GM18517 (cell line): ENCODE measurements around the gene DOCK11.

Experiments used
- ATAC-seq: cut with Tn5 transposase; IDR thresholded peaks from one replicate; pipeline ENCODE4 v1.9.1; 2021; ENCODE audit warnings: mild to moderate bottlenecking, moderate library complexity; ENCODE audit not compliant: unreplicated experiment

DOCK11 gene

DNA sequence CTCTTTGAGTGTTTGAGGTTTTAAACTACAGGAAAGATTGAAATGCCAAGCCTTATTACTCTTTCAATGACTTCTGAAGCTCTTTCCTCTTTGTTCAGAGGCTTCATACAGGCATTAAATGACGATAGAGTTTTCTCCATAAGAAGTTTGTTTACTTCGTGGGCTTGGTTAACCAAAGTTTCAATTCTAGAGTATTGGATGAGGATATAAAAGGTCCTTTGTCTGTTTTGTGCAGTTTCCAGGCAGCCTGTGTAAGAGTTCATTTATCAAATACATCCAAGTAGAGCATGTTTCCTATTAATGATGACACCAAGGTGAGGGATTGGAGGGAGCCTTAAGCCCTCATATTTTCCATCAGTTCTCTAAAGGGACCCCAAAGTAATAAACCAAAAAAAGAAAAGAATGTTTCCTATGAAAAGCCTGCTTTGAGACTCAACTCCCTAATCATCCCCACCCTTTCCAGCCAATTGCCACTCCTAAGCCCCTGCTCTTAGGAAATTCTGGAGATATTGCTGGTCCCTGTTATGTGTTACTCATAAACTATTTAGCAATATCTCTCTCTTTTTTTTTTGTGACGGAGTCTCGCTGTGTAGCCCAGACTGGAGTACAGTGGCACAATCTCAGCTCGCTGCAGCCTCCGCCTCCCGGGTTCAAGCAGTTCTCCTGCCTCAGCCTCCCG, 125.6 kb downstream of the DOCK11 start:
- no peak for ATAC-seq

DNA sequence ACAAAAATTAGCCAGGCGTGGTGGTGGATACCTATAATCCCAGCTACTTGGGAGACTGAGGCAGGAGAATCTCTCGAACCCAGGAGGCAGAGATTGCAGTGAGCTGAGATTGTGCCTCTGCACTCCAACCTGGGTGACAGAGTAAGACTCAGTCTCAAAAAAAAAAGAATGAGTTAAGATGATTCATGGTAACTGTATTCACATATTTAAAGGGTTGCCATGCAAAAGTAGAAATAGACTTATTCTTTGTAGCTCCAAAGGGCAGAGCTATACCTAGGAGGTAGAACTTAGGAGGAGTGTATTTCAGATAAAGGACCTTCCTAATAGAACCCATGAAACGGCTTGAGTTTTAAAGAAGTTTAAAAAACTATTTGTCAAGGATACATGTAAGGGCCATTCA, 127.4 kb downstream of the DOCK11 start:
- no peak for ATAC-seq

DNA sequence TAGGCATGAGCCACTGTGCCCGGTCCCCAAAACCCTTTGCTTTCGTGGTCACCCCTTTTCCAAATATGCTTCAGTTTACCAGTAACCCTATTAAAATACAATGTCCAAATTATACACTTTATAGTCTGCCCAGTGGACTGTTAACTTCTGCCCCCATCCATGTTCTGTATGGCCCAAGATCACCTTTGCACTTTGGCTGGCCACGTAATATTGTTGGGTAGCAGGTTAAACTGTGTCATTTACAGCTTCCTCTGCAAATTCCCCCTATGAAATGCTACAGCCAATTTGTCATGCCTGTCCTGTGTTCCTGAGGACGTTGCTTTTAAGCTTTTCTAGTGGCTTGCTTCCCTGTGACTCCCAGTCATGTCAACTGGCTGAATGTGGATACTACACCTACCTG, 130.7 kb downstream of the DOCK11 start:
- ATAC-seq: no peak

- ATAC-seq: no peak
These were observed 131.6 kb downstream of the DOCK11 start for GRCh38 chrX:118627084-118627758.

DNA sequence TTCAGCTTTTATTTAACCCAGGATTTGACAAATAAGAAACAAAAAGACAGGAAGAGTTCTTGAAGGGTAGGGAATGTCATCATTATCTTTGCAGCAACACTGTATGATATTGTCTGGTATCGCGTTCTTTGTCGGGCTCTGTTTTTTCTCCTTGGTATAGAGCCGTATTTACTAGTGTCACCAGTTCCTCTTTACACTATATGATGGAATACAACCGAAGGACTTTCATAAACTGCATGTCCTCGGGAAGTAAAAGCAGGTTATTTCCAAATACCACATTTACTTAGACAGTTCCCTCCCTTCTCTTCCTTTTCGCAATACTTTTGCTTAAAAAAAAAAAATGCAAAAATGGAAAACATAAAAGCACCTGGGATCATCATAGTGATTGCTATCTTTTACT, 135.2 kb downstream of the DOCK11 start:
- no peak for ATAC-seq

- ATAC-seq: peak; percentile 62
These were observed 136.0 kb downstream of the DOCK11 start for GRCh38 chrX:118631586-118631985.

DNA sequence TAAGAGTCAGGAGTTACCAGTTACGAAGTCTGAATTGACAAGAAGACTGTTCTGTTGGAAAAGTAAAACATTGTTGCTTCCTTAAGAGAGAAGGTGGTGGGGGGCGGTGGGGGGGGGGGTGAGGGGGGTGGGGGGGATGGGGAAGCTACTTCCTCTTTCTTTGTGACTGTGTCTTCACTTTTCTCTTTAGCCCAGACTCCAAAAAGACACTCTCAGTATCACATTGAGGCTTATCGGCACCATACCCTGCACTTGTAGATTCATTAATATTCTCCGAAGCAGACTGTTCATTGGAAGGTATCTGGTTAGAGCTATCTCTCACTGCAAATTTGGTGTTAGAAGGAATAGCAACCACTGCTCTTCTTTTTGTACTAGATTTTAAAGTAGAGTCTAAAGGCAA, 137.2 kb downstream of the DOCK11 start:
- no peak for ATAC-seq

DNA sequence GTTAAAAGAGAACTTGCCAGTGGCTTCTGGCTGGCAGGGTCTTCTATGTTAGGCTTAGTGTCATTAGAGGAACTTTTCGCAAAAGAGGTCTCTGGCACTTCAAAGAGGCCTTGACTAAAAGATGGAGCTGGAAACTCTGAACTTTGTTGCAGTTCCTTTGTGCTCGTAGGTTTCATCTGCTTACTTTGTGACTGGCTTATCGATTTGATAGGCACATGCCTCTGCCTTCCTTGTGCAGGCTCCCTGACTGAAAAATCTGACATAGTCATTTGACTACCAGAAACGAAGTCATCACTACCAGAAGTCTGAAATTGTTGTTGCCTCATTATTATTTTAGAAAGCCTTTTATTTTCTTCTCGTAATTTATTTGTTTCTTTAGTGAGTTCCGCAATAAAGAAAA, 137.9 kb downstream of the DOCK11 start:
- no peak for ATAC-seq

DNA sequence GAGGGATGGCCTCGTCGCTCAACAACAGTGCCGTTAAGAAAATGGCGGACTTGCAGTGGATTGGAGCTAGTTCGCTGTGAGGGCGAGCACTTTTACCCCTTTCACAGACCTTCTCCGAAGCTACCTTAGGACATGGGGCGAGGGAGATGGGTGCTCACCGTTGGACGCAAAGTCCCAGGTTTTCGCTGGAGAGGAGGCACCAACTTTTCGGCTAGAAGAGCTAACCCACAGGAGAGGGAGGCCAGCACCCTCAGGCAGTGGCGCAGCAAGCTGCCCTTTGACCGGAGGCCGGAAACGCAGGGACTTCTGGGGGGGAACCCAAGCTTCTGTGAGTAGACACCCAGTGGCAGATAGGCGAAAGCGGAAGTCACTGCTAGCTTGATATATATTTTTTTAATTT, 138.7 kb downstream of the DOCK11 start:
- ATAC-seq: no peak

DNA sequence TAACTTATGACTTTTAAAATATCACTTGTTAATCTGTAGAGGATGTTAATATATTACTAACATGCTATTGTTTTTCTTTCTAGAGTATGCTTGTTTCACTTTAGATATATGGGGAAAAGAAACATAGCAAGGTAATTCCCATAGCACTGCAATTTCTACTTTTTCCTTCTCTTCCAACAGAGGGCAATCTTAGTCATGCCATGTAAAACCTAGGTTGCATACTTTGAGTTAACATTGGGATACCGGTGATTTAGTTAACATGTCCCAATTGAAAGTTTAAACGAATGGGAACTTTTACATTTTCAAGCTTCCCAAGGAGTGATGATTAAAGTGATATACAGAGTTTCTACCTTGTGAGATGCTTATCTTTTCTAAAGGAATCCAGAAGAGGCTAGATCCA, 142.4 kb downstream of the DOCK11 start:
- ATAC-seq: no peak

DNA sequence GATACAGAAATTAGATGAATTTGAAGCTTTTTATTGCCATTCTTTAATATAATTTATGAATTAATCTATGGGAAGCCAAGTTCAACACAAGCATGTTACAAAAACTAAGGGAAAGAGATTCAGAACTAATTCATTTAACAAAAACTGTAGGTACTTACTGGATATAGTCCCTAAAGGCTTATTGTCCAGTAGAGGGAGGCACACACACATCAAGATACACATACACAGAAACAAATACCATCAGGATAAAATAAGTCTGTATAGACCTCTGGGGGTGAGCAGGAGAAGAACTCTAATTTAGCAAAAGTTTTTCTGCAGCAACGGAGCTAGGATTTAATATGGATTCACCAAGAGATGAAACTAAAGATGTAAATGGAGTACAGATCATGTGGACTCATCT, 148.8 kb downstream of the DOCK11 start:
- ATAC-seq: no peak

DNA sequence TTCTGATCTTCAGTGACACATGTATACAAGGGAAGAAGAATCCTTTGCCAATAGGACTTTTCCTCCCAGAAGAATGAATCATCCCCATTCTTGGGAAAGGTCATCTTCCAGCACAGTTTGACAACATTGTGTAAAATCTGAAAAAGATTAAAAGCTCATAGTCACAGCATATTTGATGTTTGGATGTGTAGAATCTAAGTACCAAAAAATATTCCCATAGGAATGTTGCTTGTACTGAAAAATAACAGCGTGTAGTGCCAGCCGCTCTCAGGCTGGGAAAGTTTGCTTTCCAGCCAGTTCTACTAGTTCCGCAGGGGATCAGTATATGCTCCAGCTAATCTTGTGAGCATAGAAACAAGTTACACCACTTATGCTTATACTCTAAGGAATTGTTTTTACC, 157.1 kb downstream of the DOCK11 start:
- ATAC-seq: no peak

GRCh38 chrX:118654331-118654730, 158.7 kb downstream of the DOCK11 start:
- no peak for ATAC-seq

- no peak for ATAC-seq
These were observed 160.1 kb downstream of the DOCK11 start for GRCh38 chrX:118655561-118656246.

- no peak for ATAC-seq
These were observed 161.8 kb downstream of the DOCK11 start for GRCh38 chrX:118657413-118657812.

- no peak for ATAC-seq
These were observed 164.5 kb downstream of the DOCK11 start for GRCh38 chrX:118660085-118660484.

DNA sequence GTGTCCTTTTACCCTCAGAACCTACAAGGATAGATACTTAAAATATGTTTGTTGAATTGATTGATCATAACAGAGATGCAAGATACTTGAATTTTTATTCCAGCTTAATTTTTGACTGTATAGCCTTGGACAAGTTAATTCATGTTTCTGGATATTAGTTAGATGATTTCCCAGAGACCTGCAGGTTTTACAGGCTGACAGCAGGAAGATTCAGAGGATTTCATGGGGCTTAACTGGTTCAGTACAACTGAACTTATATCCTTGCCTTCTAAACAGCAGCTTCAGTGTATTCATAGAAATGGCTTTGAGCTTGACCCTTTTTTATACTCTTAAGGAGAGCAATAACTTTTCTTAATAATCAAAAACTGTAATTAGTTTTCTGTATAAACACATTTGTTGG, 169.6 kb downstream of the DOCK11 start:
- no peak for ATAC-seq

- ATAC-seq: no peak
These were observed 170.9 kb downstream of the DOCK11 start for GRCh38 chrX:118666521-118666920.

DNA sequence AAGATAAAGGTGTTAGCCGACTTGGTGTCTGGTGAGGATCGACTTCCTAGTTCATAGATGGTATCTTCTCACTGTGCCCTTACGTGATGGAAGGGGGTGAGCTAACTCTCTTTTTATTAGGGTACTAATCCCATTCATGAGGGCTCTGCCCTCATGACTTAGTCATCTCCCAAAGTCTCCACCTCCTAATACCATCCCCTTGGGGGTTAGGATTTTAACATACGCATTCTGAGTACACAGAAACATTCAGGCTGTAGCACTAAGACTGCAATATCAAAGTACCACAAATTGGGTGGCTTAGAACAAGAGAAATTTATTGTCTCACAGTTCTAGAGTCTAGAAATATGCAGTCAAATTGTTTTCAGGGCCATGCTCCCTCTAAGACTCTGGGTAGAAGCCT, 173.8 kb downstream of the DOCK11 start:
- ATAC-seq: no peak

GRCh38 chrX:118675326-118675965, 179.8 kb downstream of the DOCK11 start:
- ATAC-seq: no peak

- no peak for ATAC-seq
These were observed 180.3 kb downstream of the DOCK11 start for GRCh38 chrX:118675966-118676349.

- ATAC-seq: no peak
These were observed 181.7 kb downstream of the DOCK11 start for GRCh38 chrX:118677318-118677717.
